22Rv1 (cell line): Measurements from ENCODE around the gene KIRREL3.

Experiments used
- H3K27ac ChIP-seq: fragments of 450-650 bp; 2 replicates; pipeline ENCODE4 v1.5.1; 2017
- CTCF ChIP-seq: fragments of 450-650 bp; IDR thresholded peaks from 2 replicates; pipeline ENCODE4 v1.5.1; 2017; ENCODE audit warnings: mild to moderate bottlenecking
- ZFX ChIP-seq: fragments of 450-650 bp; IDR thresholded peaks from 2 replicates; pipeline ENCODE4 v1.6.1; 2017; ENCODE audit warnings: antibody characterized with exemption, borderline replicate concordance

The KIRREL3 gene

GRCh38 chr11:126739499-126740145 is 260.9 kb downstream of the KIRREL3 start:
- no peak for TF ChIP-seq ZFX
- TF ChIP-seq CTCF, result no peak
- no peak overlapping the region for H3K27ac ChIP-seq

GRCh38 chr11:126738295-126739031 is 262.1 kb downstream of the KIRREL3 start:
- TF ChIP-seq CTCF (no peak), ZFX (no peak)
- no peak overlapping the region for H3K27ac ChIP-seq

GRCh38 chr11:126736682-126737572 is 263.6 kb downstream of the KIRREL3 start:
- no peak overlapping the region for H3K27ac ChIP-seq

GRCh38 chr11:126734752-126735151 is 265.8 kb downstream of the KIRREL3 start:
- H3K27ac ChIP-seq, result no peak overlapping the region
- TF ChIP-seq CTCF (no peak), ZFX (no peak)

More at GRCh38 chr11:126736682-126737572, 263.6 kb downstream of the KIRREL3 start:
- TF ChIP-seq CTCF (no peak), ZFX (no peak)

GRCh38 chr11:126733685-126734084 is 266.9 kb downstream of the KIRREL3 start:
- no peak for TF ChIP-seq CTCF
- no peak for TF ChIP-seq ZFX
- H3K27ac ChIP-seq, result no peak overlapping the region

- no peak for TF ChIP-seq ZFX
- TF ChIP-seq CTCF, result no peak
- H3K27ac ChIP-seq, result no peak overlapping the region
These were observed 267.6 kb downstream of the KIRREL3 start for GRCh38 chr11:126732981-126733380.
